GM19467 (cell line): Measurements from ENCODE around the gene RNASE8.

Experiments
- ATAC-seq: cut with Tn5 transposase; IDR thresholded peaks from one replicate; pipeline ENCODE4 v1.9.1; 2021; ENCODE audit warnings: mild to moderate bottlenecking, moderate library complexity; ENCODE audit not compliant: unreplicated experiment

Gene RNASE8

DNA sequence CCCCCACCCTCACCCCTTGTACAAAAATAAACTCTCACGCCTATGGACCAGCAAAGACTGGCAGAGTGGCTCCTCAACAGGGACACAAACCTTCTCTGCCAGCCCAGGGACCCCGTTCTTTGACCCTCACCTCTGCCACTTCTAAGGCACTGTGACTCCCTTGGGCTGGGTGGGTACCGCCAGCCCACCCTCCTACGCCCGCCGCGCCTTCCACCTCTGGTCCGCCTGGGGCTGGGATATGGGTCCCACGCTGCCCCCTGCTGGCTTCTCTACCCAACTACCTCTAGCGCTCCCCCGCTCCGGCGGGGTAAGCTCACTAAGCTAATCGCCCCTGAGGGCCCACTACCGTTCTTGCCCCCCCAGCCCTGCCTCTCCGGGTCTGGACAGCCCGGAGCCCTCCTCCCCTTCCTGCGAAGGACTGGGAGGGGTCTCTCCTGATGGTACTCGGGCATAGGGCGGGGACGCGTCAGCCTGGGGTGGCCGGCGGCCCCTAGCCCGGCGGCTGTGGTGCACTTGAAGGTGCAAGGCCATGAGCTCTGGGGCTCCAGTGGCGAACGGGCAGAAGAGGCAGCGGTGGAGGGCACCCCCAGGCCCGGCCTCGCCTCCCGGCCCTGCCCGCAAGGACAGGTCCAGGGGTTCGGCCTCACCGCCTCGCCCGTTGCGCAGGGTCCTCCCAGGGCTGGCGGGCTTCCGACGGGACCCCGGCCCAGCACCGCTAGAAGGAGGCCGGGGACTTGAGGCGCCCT is 32.7 kb downstream of the RNASE8 start:
- no peak for ATAC-seq

DNA sequence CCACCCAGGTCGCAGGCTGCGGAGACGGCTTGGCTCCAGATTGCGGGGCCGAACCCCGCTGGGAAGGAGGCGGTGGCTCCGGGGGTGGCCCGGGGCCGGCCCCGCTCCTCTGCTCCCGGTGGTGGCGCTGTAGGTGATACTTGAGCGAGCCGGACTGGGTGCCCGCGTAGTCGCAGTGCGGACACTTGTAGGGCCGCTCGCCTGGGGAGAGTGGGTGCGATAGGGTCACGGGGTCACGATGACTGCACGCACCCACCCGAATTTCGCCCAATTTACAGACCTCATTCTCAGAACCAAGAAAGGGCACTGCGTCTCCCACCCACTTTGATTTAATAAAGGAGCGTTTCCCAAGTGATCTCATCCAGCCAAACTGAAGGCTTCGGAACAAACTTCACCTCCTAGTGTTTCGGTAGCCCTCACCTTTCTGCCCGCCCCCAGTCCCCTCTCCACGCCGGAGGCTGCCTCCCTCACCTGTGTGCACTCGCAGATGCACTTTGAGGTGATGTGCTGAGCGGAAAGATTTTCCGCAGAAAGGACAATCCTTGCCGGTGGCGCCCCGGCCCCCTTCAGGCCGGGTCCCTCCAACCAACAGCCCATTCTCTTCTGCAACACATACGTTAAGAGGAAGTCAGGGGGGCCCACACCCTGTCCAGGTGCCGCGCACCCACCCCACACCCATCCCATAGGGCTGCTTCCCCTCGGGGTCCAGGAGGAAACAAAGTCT is 33.5 kb downstream of the RNASE8 start:
- ATAC-seq, result no peak

DNA sequence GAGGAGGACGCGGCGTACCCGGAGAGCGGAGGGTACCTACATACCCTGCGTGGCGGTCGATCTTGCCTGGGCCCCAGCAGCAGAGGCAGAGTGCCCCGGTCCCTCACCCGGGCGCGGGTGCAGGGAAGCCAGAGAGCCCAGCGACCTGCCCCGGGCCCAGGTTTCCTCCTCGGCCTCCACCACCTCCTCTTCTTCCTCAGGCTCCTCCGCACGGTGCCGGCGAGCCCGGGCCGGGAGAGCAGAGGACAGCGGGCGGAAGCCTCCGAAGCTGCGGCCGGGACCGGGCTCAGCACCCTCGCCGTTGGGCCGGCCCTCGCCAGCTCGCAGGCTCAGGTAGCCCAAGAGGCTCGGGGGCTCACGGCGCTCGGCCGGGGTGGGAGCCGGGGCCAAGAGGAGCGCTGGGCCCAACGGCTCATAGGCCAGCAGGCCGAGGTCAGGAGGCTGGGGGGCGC is 34.2 kb downstream of the RNASE8 start:
- no peak for ATAC-seq

DNA sequence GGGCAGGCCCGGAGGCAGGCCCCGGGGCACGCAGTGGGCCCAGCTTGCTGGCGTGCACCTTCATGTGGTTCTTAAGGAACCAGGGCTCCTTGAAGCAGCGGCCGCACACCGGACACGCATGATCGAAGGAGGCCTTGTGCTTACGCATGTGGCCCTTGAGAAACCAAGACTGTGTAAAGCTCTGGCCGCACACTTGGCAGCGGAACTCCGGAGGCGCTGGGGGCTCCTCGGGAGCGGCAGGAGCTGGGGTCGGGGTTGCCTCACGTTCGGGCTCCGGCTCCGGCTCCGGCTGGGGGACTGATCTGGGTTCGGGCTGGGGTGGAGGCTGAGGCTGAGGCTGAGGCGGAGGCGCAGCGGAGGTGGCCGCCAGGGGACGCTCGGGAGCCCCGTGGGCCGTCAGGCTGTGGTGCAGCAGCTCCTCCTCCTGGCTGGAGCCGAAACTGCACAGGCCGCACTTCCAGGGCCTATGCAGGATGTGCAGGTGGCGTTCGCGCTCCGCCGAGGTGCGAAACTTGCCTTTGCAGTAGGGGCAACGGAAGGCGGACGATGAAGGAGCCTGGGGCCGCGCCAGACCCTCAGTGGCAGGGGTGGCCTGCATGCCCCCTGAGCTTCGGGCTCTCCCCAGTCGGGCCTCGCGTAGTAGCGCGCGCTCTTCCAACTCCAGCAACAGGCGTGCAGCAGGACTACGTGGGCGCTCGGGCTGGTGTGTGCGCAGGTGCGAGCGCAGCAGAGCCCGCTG is 34.8 kb downstream of the RNASE8 start:
- peak; percentile 83 for ATAC-seq

DNA sequence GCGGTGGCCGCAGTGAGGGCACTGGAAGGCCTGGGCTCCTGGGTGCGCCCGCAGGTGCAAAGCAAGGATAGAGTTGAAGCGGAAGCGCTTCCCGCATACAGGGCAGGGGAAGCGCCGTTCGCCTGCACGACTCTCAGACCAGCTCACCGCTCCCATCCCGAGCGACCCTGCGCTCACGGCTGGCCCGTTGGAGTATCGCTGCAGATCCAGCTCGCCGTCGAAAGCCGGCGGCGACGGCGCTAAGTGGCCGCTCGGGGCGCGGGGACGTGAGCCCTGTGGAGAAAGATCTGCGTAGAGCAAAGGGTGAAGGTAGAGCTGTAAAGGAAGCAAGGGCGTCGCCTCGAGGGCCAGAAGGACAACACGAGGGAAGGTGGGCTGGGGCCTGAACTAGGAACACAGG is 35.4 kb downstream of the RNASE8 start:
- no peak for ATAC-seq

DNA sequence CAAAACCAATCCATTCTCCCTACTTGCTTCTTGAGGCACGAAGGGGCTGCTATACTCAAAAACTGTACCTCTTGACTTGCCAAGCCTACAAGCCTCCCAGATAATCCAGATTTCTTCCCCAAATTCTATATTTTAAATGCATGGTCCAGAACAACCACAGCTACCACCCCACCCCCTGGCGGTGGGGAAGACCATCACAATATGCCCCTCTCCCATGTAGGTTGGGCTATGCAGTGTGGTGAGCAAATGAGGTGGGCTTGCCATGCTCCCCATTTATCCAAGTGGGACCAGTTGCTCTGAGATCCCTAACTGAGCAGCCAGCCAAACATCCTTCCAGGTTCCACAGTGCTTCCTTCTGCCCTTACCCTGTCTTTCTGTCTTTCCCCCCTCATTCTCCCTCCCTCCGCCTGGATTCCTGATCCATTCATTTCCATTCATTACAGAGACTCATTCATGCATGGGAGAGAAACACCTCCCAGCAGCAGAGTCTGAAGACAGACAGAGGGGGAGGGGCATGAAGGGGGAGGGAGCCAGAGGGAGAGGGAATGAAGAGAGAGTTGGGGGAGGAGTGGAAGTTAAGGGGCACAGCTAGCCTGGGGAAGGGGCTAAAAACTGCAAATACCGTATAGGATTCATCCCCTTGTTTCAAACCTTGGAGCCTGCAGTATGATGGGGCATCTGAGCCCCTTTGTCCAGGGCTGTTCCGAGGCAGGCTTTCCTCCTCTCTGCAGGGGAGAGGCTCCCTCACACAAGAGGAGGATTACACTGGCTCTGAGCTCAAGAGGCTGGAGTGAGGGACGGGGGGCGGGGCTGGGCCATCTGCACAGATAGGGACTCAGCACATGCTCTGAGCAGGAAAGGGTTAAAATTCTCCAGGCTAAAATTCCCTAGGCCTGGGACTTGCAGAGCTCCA is 36.4 kb downstream of the RNASE8 start:
- no peak for ATAC-seq

DNA sequence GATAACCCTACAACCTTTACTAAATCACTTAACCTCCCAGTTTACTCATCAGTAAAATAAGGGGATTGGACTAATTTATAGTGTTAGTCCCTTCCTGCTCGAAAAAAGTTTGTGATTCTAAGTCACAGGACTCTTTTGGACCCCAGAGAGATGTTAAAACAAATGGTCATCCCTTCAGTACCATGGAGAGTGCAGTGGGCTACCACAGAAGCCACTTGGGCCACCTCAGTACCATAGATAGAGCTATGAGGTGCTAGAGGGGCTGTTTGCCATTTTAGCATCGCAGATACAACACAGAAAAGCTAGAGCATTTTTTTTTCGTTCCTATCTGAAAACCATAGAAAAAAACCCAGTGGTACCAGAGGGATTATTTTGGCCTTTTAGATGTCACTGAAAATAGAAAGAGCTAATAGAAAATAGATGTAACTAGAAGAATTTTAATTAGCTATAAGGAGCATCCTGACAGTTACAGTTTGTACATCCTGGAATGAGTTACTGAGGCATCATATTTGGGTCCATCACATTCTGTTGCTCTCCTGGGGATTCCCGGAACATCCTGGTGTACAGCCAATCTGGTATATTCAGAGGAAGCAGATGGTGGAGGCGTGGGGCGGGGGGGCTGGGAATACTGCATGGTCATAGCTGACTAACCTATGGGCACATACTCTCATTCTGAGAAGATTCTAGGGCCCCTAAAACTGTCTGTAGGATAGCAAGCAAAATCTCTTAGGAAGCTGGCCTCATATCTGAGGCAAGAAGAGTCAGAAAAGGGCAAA is 38.0 kb downstream of the RNASE8 start:
- no peak for ATAC-seq

DNA sequence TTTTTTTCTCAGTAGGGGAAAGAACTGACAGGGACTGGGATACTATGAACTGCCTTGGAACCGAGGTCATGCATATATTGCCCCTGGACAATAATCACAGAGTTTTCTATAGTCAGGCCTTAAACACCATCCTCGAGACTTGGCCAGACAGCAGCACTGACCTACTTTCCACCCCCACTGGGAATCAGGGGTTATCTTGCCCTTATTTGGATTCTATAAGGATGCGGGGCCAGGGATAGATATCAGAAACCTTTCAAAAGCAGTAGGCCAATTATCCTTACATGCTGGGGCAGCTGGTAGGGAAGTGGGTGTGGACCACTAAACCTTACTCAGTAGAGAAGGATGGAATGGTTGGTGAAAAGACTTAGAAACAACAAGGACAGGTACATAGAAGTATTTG is 38.8 kb downstream of the RNASE8 start:
- ATAC-seq, result no peak

DNA sequence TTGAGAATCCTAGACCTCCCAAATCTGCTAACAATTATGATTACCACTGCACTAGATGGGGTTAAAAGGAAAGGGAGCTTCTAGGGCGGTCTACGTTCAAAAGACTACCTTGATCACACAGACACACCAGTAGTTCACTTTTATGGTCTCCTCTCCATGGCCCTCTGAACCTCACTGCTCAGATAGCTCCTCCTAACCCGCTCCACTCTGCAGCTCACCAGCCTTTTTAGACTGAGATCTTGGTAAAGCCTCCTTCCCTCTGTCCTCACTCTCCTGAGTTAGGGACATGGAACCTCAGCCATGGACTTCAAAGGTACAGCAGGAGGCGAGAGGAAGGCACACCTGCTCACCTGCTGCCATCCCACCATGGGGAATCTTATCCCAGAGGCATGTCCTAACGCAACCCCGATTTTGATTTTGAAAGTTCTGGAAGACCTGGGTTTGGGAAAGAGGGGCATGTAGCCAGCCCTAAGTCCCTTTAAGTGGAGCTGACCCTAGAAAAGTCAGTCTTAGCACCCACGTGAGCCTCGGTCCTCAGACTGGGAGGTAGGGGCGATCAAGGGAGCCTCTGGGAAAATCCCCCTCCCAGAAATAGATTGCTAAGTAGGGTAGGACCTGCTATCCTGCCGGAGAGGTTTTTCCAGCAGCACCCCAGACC is 39.5 kb downstream of the RNASE8 start:
- ATAC-seq, result no peak

DNA sequence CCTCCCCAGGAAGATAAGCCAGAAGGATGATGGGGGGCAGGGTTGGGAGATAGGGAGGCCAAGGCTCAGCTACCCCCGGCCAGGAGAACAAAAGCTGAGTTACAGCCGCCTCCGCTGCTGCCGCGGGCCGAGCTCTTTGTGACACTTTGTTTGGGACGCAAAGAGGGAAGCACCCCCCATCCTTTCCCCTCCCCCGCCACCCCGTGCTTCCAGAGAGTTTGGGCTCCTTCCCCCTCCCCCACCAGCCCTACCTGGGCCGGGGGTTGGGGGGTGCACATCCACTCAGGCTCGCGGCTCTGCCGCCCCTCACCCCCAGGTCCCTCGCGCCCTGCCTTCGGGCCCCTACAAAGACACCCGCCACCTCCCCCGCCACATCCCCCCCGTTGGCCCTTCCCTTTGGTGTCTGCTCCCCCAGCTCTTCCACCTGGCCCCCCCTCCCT is 40.0 kb downstream of the RNASE8 start:
- ATAC-seq, result no peak

DNA sequence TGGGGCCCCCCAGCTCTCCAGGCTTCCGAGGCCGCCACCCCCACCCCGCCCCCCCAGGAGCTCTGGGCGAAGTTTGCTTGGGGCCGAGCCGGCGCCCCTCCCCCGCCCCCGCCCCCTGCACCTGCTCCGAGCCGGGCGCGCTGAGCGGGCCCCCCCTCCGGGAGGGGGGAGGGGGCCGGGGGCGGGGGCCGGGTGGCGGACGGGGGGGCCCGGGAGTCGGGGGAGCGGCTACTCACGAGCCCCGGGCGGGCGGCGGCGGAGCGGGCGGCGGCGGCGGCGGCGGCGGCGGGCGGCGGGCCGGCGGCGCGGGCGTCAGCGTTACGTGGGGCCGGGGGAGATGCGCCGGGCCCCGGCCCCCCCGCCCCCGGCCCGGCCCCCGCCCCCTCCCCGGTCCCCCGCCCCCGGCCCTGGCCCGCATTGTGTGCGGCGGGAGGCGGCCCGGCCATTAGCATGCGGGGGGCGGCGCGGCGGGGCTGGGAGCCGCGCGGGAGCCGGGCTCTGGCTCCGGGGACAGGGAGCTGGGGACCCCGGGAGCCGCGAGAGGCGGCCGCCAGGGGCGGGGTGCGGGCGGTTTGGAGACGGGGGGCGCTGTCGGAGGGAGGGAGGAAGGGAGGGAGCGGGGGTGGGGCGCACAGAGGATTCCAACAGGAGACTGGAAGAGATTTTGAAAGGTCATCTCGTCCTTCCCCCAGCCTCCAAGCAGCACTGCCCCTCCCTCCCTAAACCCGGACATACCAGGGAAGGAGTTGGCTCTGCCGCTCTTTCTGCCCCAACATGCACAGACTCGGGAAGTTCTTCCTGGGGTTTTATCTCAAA is 40.7 kb downstream of the RNASE8 start, which contains the start of gene ZNF219:
ZNF219 (minus strand) TSS at position 580 of the 816 bp plus-strand sequence. CDS start 5,064 bp downstream, outside the sequence.
- no peak for ATAC-seq

DNA sequence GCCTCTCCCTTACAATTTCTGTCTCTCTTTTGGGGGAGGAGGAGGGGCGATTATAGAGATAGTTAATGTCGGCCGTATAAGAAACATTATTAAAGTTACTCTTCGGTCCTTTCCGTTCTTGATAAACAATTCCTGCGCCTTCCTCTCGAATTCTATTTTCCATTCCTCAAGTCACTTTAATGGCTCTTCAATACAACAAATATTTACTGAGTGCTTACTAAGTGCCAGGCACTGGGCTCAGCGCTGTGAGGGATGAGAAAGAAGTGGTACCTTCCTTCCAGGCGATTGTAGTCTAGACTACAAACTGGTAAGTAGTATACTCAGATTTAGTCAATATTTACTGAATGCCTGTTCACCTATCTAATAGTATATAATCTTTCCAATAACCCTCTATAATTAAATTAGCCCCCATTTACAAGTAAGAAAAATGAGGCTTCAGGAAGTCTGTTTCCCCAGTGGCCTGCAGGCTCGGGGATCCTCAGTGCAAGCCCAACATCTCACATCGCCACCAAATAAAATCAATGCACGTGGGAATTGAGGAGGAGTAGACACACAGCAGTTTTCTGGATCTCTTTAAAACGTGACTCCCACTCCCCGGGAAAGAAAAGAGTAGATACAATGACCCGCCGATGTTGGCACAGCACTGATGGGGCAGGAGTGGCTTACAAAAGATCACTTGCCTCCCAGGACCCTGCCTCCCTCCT is 41.4 kb downstream of the RNASE8 start:
- no peak for ATAC-seq

DNA sequence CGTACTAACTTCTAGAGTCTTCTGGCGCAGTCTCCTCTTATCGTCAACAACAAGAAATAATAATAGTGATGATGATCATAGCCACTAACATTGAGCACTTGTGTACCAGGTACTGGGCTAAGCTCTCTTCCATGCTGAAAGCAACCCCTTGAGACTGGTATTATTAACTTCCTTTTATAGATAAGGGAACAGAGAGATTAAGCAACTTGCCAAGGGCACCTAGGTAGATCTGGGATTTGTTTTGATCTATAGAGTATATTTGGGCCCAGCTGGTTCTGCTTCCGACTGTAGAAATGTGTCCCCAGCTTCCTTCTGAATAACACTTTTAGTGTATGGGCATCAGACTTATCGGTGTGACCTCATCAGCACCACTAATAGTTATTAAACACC is 42.0 kb downstream of the RNASE8 start:
- ATAC-seq, result no peak

DNA sequence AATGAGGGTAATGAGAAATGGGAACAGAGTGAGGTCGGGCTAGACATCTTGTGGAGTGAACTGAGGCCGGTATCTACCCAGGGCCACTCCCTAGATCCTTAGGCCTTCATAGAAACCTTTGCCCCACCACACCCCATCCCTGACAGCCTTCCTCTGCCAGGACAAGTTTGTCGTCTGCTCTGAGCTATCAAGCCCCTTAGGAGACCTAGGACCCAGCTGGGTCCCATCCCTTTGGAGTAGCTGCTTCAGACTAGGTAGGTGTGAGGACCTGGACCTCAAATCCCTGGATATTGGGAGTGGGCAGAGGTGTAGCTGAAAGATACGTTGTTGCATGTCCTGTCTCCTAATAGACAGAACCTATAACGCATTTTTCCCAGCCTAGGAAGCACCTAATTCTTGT is 43.3 kb downstream of the RNASE8 start, which contains the start of gene TMEM253:
TMEM253 (plus strand) TSS at position 136 of the 400 bp plus-strand sequence. CDS start 278 bp downstream, outside the sequence.
- ATAC-seq, result no peak

DNA sequence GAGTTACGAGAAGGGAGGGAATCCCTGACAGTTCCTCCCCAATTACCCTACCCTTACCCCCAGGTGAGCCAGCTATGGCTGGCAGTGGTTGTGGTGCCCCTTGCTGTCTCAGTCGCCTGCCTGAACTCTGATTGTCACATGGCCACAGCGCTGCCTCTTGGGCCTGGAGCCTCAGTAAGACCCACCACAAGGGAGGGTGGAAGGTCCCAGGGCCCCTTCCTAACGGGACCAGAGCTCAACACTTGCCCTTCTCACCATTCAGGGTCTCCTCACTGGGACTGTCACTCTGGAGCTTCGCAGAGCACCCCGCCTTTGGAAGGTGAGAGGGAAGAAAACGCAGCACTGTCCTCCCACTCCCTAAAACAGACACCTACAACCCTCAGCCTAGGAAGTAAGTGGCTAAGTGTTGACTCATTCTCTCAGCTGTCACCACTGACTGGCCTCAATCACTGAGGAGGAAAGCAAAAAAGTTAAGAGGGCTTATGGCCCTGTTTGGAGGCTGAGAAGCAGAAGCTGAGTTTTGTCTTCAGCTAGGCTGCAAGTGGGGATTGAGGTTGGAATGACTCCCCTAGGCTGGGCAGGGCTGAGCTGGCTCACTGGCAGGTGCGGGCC is 44.3 kb downstream of the RNASE8 start:
- ATAC-seq, result no peak

DNA sequence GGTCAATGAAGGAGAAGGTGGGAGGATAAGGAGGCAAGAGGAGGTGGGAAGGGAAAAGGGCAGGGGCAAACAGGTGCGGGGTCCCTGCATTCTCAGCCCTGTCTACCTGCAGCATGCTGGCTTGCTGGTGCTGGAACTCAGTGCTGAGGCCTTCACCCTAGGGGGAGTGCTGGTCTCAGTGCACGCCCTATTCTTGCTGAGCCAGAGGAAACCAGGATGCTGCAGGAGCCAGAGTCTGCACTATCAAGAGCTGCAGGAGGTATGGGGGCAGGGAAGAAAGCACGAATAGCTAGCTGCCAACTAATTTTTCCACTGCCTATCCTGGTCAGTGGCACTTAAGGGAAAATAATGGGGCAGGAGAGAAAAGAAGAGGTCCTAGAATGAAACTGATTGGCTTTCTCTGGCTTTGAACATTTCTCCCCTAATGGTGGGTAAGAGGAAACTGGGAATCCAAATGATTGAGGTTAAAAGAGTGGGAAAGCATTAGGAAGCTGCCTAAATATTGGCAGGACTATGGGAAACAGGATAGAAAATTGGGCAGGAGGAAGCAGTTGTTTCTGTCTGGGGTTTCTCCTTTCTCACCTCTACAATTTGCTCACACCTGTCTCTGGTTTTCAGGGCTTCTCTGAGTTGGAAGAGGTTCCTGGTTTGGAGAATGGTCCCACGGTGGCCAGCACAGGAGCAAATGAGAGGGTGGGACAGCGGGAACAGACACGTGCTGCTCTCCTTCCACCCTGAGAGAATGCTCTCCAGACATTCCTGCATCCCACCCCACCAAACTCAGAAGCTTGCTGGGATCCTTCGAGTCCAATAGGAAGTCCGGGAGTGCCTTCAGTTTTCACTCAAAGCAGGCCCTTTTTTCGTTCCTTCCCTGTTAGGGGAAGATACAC is 45.1 kb downstream of the RNASE8 start:
- no peak for ATAC-seq
